Neural progenitor cell (in vitro differentiated cells): ENCODE data around the gene CTSD.

Experiments used
- CTCF ChIP-seq: fragments of 200-600 bp; sonication (generic); IDR thresholded peaks from 2 replicates; pipeline ENCODE4 v1.5.1; 2017; ENCODE audit warnings: antibody characterized with exemption, mild to moderate bottlenecking
- EZH2 ChIP-seq: fragments of 200-600 bp; sonication (generic); IDR thresholded peaks from 2 replicates; pipeline ENCODE4 v1.6.1; 2017; ENCODE audit warnings: antibody characterized with exemption, mild to moderate bottlenecking, moderate library complexity
- EZH2phosphoT487 ChIP-seq: fragments of 200-600 bp; sonication (generic); IDR thresholded peaks from 2 replicates; pipeline ENCODE4 v1.6.1; 2017; ENCODE audit warnings: antibody characterized with exemption

GRCh38 chr11:1753929-1754305 is 9.8 kb downstream of the CTSD start:
- no peak for TF ChIP-seq CTCF
- TF ChIP-seq EZH2 = no peak
- no peak for TF ChIP-seq EZH2phosphoT487
